Chondrocyte (in vitro differentiated cells): ENCODE data around the gene SHLD2. TPM values are rescaled to one million over a fixed set of nuclear protein-coding genes. Genes with fewer than 3 reads are reported as not detected.
"Not testable (repeated sequence)": the region's sequence is repeated elsewhere in the genome, so short reads cannot be mapped to it uniquely, and the experiment has no call there.

Source experiments
- DNase-seq: peaks from one replicate; pipeline ENCODE4 v3.0.0; 2021; ENCODE audit warnings: mixed read lengths, low spot score
- H3K27ac Mint-ChIP-seq: one replicate; pipeline ENCODE4 v1.8.0; 2021; ENCODE audit warnings: mild to moderate bottlenecking, moderate library complexity, mixed read lengths; ENCODE audit not compliant: unreplicated experiment
- H3K27me3 Mint-ChIP-seq: 2 replicates; pipeline ENCODE4 v1.8.0; 2021; ENCODE audit warnings: low read depth, mixed read lengths
- H3K36me3 Mint-ChIP-seq: 2 replicates; pipeline ENCODE4 v1.8.0; 2021; ENCODE audit warnings: low read depth, mixed read lengths
- H3K4me1 Mint-ChIP-seq: 2 replicates; pipeline ENCODE4 v1.8.0; 2021; ENCODE audit warnings: low read depth, mild to moderate bottlenecking, mixed read lengths
- H3K4me3 Mint-ChIP-seq: one replicate; pipeline ENCODE4 v1.8.0; 2021; ENCODE audit warnings: mild to moderate bottlenecking, moderate library complexity, mixed read lengths; ENCODE audit not compliant: unreplicated experiment
- H3K9me3 Mint-ChIP-seq: 2 replicates; pipeline ENCODE4 v1.8.0; 2021; ENCODE audit warnings: low read depth, mixed read lengths
- total RNA-seq: library from RNA; stranded (reverse); gene quantifications from 3 replicates; pipeline ENCODE4 v1.2.1, GENCODE V29; 2021
- TF ChIP-seq, protein P1 (sequence below): fragments of 200-600 bp; sonication (generic); IDR thresholded peaks from 2 replicates; pipeline ENCODE4 v1.5.0; 2021; ENCODE audit warnings: antibody characterized with exemption, mild to moderate bottlenecking, moderate library complexity

SHLD2 gene
- total RNA-seq, 1 donor from 2014 or later: 29.2 TPM

DNA sequence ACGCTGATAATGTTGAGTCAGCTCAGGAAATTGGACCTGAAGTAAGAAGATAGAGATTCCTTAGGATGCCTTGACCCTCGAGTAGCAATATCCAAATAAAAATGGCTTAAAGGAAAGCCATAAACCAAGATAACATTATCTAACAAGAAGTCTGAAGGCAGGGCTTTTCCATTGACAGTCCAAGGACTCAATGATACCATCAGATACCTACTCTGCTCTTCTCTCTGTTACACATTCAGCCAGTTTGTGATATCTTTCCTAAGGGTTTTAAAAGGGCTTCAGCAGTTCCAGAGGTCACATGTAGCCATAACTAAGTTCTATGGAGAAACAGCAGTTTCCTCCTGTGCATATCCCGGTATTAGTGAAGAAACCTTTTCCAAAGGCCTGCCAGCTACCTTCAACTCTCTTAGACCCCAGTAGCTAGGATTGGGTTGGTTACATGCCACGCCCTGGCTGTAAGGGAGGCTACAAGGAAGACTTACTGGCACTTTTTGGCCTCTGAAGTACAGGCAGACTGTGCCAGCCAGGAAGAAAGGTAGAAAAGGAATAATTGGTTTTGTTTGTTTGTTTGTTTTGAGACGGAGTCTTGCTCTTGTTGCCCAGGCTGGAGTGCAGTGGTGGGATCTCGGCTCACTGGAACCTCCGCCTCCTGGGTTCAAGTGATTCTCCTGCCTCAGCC is 10.6 kb downstream of the SHLD2 start:
- H3K9me3 Mint-ChIP-seq: no peaks in the 10 kb centered on the region
- H3K27me3 Mint-ChIP-seq: no peaks in the 10 kb centered on the region
- peaks cover 19% of the 10 kb centered on the region for H3K36me3 Mint-ChIP-seq
- no peak for DNase-seq
- H3K27ac Mint-ChIP-seq: no peak overlapping the region
- H3K4me3 Mint-ChIP-seq: no peak overlapping the region
- no peaks in the 10 kb centered on the region for H3K4me1 Mint-ChIP-seq
- TF ChIP-seq, protein P1, sequence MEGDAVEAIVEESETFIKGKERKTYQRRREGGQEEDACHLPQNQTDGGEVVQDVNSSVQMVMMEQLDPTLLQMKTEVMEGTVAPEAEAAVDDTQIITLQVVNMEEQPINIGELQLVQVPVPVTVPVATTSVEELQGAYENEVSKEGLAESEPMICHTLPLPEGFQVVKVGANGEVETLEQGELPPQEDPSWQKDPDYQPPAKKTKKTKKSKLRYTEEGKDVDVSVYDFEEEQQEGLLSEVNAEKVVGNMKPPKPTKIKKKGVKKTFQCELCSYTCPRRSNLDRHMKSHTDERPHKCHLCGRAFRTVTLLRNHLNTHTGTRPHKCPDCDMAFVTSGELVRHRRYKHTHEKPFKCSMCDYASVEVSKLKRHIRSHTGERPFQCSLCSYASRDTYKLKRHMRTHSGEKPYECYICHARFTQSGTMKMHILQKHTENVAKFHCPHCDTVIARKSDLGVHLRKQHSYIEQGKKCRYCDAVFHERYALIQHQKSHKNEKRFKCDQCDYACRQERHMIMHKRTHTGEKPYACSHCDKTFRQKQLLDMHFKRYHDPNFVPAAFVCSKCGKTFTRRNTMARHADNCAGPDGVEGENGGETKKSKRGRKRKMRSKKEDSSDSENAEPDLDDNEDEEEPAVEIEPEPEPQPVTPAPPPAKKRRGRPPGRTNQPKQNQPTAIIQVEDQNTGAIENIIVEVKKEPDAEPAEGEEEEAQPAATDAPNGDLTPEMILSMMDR: no peak

DNA sequence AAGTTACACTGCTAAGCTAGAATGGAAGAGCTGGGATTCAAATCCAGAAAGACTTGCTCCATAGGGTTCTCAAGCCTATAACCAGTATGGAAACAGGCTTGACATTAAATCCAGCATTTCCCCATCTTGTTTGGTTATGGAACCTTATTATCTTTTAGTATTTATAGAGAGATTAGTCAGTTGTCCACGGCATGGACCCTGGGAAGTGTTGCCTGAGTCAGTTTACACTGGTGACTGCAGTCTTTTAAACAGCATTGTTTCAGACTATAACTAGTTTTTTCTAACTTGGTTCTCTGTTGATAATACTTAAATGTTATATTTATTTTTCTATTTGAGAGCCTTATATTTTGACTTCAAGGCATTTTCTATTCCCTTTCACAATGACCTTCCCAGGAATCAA is 23.1 kb downstream of the SHLD2 start:
- H3K4me1 Mint-ChIP-seq, DNase-seq, H3K4me3 Mint-ChIP-seq, H3K36me3 Mint-ChIP-seq, H3K27me3 Mint-ChIP-seq, H3K9me3 Mint-ChIP-seq: not testable (repeated sequence)
- H3K27ac Mint-ChIP-seq: peak overlapping the region; percentile 49

DNA sequence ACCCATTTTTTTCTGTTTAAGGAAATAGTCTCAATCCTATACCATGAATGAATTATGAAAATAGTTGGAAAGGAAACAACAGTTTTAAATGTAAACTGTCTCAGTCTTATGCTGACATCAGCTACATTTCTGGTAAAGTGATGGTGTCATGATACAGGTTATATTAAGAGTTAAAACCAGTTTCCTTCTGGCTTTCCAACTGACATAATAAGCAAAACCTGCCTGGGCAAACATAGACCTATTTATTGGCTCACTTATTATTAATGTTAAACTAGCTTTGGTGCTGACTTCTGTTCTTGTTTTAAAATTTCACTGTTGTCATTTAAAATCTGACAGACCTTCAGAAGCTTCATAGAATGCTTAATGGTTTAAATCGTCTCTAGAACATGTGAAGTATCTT is 24.0 kb downstream of the SHLD2 start:
- H3K36me3 Mint-ChIP-seq, H3K27me3 Mint-ChIP-seq, H3K9me3 Mint-ChIP-seq, DNase-seq, H3K27ac Mint-ChIP-seq, H3K4me3 Mint-ChIP-seq, H3K4me1 Mint-ChIP-seq: not testable (repeated sequence)

DNA sequence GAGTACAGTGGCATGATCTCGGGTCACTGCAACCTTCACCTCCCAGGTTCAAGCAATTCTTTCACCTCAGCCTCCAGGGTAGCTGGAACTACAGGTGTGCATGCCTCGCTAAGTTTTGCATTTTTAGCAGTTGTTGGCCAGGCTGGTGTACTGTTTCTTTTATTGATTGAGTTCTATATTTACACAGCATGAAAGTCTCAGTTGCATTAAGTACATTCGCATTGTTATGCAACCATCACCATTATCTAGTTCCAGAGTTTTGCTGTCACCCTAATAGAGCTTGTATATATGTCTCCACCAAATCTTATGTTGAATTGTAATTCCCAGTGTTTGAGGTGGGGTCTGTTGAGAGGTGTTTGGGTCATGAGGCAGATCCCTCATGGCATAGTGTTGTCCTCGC is 28.3 kb downstream of the SHLD2 start:
- not testable (repeated sequence) for H3K9me3 Mint-ChIP-seq, H3K36me3 Mint-ChIP-seq, H3K27ac Mint-ChIP-seq, DNase-seq, H3K4me3 Mint-ChIP-seq, H3K27me3 Mint-ChIP-seq
- H3K4me1 Mint-ChIP-seq: peaks cover 12% of the 10 kb centered on the region

DNA sequence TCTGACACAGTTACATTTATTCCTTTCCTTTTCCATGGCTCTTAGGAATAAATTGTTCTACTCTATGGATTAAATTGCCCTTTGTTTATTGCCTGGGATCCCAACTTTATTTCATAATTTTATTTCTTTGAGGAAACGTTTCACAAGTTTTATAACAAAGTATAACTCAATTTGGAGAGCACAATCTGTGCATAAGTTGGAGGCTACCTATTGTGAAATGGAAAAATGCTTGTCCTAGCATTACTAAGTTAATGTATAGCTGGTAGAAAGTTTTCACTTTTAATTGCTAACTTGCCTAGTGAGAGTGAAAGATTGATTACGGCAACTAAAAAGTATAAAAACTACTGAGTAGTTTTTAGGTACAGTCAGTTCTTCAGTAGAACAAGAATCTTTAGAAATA is 32.0 kb downstream of the SHLD2 start:
- H3K36me3 Mint-ChIP-seq, H3K9me3 Mint-ChIP-seq, H3K27me3 Mint-ChIP-seq, DNase-seq, H3K4me3 Mint-ChIP-seq, H3K27ac Mint-ChIP-seq: not testable (repeated sequence)
- H3K4me1 Mint-ChIP-seq: peaks cover 18% of the 10 kb centered on the region

DNA sequence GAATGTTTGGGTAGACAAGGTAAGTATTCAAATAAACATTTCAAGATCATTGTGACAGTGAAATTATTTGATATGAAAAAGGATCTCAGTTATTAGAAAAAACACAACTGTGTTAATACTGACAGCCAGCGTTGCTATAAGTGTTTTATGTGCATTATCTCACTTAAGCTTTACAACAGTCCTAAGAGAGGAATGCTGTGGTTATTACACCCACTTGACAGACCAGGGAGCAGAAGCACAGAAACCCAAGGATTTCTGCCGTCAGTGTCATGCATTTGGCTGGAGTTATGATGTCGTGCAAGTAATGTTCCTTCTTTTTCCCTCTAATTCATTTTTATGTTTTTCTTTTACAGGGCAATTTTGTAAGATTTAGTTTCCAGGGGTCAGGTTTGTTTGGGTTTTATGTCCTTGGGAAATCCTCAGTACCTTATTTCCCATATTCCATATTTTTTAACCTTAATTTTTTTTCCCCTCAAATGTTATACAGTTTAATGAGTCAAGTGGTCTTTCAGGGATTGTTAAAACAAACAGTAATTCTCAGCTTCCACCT is 32.7 kb downstream of the SHLD2 start:
- not testable (repeated sequence) for H3K36me3 Mint-ChIP-seq, H3K27me3 Mint-ChIP-seq, DNase-seq, H3K4me3 Mint-ChIP-seq, H3K9me3 Mint-ChIP-seq
- Mint-ChIP-seq H3K27ac (peak overlapping the region; percentile 70), H3K4me1 (peaks cover 20% of the 10 kb centered on the region)

DNA sequence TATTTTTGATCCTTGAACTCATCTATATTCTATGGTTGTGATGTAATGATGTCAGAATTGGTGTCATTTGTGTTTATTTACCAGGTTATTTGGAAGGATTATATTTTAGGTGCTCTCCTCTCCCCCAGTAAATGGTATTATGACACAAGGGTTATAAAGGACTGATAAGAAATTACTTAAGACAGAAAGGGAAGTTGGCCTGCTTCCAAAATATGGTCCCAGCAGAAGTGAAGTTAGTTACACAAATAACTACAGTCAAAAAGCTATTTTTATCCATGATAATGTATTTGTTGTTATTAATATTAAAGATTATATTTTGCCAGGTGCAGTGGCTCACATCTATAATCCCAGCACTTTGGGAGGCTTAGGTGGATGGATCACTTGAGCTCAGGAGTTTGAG is 37.2 kb downstream of the SHLD2 start:
- not testable (repeated sequence) for H3K36me3 Mint-ChIP-seq, H3K4me3 Mint-ChIP-seq, H3K27ac Mint-ChIP-seq, DNase-seq, H3K9me3 Mint-ChIP-seq, H3K27me3 Mint-ChIP-seq
- H3K4me1 Mint-ChIP-seq: peaks cover 17% of the 10 kb centered on the region

DNA sequence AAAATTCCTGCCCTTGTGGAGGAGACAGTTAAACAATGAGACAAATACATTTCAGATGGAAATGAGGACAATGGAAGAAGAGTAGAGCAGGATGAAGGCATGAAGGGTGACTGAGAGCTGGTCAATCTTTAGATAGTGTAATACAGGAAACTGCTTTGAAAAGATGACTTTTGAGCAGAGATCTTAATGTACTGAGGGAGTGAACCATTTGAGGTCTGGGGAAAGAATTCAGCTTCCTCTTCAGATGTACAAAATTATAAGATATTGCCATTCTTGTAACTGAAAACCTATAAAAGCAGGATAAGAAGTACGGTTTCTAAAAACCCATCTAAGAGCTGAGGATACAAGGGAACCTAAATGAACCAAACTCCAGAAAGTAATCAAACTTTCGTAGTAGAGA is 38.9 kb downstream of the SHLD2 start:
- not testable (repeated sequence) for DNase-seq, H3K4me3 Mint-ChIP-seq, H3K4me1 Mint-ChIP-seq, H3K27ac Mint-ChIP-seq, H3K27me3 Mint-ChIP-seq, H3K9me3 Mint-ChIP-seq
- peaks cover 13% of the 10 kb centered on the region for H3K36me3 Mint-ChIP-seq

DNA sequence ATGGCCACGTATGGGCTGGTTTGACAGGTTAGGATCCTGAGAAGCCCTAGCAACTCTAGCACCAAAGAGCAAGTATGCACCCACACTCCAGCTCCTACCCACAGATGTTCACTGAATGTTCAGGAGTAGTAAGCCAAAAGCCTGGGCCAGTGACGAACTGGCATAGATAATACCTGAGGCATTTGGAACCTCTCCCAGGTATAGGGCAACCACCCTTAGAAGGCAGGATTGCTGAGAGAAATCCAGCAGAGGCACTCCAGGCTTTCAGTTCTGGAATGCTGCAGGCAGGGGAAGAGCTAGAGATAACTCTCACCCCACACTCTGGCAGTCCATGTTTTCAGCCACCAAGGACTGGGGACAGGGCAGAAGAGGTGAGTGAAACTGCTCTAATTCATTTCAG is 39.4 kb downstream of the SHLD2 start:
- DNase-seq, H3K9me3 Mint-ChIP-seq, H3K4me3 Mint-ChIP-seq, H3K27ac Mint-ChIP-seq, H3K4me1 Mint-ChIP-seq, H3K27me3 Mint-ChIP-seq: not testable (repeated sequence)
- H3K36me3 Mint-ChIP-seq: peaks cover 12% of the 10 kb centered on the region

DNA sequence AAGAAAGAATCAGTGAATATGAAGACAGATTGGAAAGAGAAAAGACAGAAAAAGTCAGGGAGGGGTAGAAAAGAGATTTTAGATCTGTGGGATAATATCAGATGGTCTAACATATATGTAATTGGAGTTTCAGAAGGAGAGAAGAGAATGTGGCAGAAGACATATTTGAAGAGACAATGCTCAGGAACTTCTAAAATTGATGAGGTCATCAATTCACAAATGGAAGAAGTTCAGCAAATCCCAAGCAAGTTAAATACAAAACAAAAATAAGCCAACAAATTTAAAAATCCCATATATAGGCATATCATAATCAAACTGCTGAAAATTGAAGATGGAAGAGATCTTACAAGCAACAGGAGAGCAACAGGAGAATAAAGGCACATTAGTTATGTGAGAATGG is 42.5 kb downstream of the SHLD2 start:
- DNase-seq, H3K4me3 Mint-ChIP-seq, H3K27ac Mint-ChIP-seq, H3K4me1 Mint-ChIP-seq, H3K9me3 Mint-ChIP-seq, H3K27me3 Mint-ChIP-seq: not testable (repeated sequence)
- H3K36me3 Mint-ChIP-seq: peaks cover 10% of the 10 kb centered on the region

DNA sequence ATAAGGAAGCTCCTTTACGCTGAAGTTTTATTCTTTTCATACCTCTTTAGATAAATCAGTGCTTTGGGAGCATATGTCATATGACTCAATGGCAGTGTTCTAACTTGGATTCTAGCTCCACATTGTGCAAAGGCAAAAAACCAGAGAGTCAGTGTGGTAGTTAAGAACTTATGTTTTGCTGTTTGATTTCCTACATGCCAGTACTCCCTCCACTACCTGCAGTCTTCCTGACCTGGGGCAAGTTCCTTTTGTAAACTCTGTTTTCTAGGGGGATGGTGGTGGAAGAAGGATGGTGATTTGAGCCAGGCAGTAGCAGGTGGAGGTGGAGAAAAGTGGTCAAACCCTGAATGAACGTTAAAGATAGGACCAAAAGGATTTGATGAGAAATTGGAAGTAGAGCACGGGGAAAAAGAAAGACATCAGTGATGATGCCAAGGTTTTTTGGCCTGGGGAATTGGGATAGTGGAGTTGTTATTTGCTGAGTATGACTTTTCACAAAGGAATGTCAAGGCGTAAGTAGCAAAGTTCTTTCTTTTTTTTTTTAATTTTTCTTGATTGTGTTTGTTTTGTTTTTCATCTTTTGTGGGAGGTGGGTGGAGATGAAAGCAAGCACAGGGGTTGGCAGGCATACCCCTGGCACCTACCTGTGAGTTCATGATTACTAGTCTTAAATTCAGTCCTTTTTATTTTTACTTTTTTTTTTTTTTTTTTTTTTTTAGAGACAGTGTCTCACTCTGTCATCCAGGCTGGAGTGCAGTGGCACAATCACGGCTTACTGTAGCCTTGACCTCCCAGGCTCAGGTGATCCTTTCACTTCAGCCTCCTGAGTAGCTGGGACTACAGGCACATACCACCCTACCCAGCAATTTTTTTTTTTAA is 47.5 kb downstream of the SHLD2 start:
- H3K36me3 Mint-ChIP-seq, H3K9me3 Mint-ChIP-seq, H3K4me1 Mint-ChIP-seq, DNase-seq, H3K27me3 Mint-ChIP-seq: not testable (repeated sequence)
- H3K27ac Mint-ChIP-seq: peak overlapping the region; percentile 65
- H3K4me3 Mint-ChIP-seq: peak overlapping the region; percentile 28

DNA sequence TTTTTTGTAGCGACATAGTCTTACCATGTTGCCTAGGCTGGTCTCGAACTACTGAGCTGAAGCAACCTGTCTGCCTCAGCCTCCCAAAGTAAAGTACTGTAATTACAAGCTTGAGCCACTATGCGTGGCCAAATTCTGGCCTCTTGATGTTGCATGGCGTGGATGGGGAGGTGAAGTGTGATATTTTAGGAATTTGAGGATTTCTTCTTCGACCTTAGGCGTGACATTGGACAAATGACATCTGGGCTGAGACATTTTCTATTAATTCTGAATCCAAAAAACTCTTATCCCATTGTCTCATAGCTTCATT is 48.1 kb downstream of the SHLD2 start:
- DNase-seq, H3K36me3 Mint-ChIP-seq, H3K9me3 Mint-ChIP-seq, H3K4me3 Mint-ChIP-seq, H3K27ac Mint-ChIP-seq, H3K4me1 Mint-ChIP-seq, H3K27me3 Mint-ChIP-seq: not testable (repeated sequence)
